GM12892 (cell line): ENCODE measurements around the gene POLR1F.

Source experiments
- POLR2A ChIP-seq: IDR thresholded peaks from 2 replicates; pipeline ENCODE4 v1.6.1; 2011; ENCODE audit warnings: low read depth, low read length, control low read depth
- POLR2AphosphoS5 ChIP-seq: IDR thresholded peaks from 2 replicates; pipeline ENCODE4 v1.6.1; 2011; ENCODE audit warnings: low read depth, low read length, control low read depth
- TAF1 ChIP-seq: IDR thresholded peaks from 2 replicates; pipeline ENCODE4 v1.6.1; 2011; ENCODE audit warnings: low read depth, mild to moderate bottlenecking, control low read depth, low read length, borderline replicate concordance

DNA sequence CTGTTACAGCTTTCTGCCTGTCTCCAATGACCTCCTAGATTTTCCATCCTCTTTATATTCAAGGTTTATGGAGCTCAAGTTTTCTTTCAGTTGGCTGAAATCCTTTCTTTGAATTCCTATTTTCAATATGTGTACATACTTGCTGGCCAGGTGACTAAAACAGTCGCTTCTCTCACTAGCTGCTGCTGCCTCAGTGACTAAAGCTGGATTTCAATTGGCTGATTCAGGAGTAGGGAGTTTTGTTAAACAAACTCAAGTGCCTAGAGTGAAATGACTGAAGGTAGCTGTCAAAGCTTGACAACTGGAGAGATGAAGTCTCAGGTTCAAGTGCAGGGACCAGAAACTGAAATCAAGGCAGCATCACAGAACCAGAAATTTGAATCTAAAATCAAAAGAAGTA is 6.7 kb upstream of the POLR1F start:
- TF ChIP-seq POLR2AphosphoS5 (no peak), POLR2A (no peak), TAF1 (no peak)
